ENCODE results near the gene MAGEF1. TPM values are rescaled to one million over a fixed set of nuclear protein-coding genes. Genes with fewer than 3 reads are reported as not detected.

MAGEF1 gene
- total RNA-seq, 1 donor from 2014 or later: 26.2 TPM

DNA sequence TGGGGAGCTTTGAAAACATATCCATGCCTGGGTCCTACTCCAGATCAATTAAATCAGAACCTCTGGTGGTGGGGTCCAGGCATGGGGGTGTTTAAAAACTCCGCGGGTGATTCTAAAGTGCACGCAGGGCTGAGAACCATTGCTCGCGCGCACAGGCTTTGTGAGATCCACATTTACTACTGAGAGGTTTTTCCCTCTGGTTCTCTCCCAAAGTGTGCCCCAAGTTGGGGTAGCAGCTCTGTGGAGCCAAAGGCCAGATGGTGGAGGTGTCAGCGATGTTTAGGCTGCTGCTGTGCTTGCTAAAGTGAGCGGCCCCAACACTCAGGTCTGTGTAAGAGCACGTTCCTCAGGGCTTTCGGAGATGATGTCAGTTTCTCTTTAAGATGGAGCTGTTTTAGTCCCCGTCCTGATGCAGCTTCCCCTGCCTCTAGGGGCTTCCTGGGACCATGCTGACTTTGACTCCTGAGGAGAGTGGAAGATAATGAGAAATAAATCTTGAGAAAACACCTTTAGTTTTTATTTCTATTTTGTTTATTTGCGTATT lies 13.4 kb upstream of the MAGEF1 start:
- Histone ChIP-seq H3K9me3 (ENCODE audit: insufficient read depth, low read depth, low read length) (no peaks in the 10 kb centered on the region), H3K4me1 (ENCODE audit: insufficient read depth, low read length) (no peaks in the 10 kb centered on the region), H3K36me3 (ENCODE audit: insufficient read depth, low read length) (no peaks in the 10 kb centered on the region), H3K27ac (ENCODE audit: low read depth, low read length) (no peak overlapping the region), H4K20me1 (ENCODE audit: insufficient read depth, low read length) (no peaks in the 10 kb centered on the region), H3K9ac (ENCODE audit: low read length) (no peak overlapping the region), H2AFZ (ENCODE audit: low read depth, low read length) (no peak overlapping the region), H3K27me3 (ENCODE audit: insufficient read depth, low read length) (no peaks in the 10 kb centered on the region), H3K79me2 (ENCODE audit: insufficient read depth, low read length) (no peaks in the 10 kb centered on the region), H3K4me3 (ENCODE audit: insufficient read depth, low read depth, low read length) (no peak overlapping the region), H3K4me2 (ENCODE audit: low read length) (no peak overlapping the region)
- peaks cover 5% of the 10 kb centered on the region for H3K4me1 Mint-ChIP-seq (ENCODE audit: low read depth, unreplicated experiment)
- no peaks in the 10 kb centered on the region for H3K9me3 Mint-ChIP-seq (ENCODE audit: unreplicated experiment)
- no peaks in the 10 kb centered on the region for H3K27me3 Mint-ChIP-seq (ENCODE audit: low read depth, unreplicated experiment)
- H3K27ac Mint-ChIP-seq (ENCODE audit: unreplicated experiment): no peak overlapping the region
- no peak for FAIRE-seq
- DNase-seq (ENCODE audit: low read depth): no peak
- H3K36me3 Mint-ChIP-seq (ENCODE audit: low read depth, unreplicated experiment): peaks cover 2% of the 10 kb centered on the region
- TF ChIP-seq EZH2 (IDR thresholded peaks at IDR 0.05; ENCODE audit: insufficient read depth, low read length): no peak
- TF ChIP-seq, protein P1, sequence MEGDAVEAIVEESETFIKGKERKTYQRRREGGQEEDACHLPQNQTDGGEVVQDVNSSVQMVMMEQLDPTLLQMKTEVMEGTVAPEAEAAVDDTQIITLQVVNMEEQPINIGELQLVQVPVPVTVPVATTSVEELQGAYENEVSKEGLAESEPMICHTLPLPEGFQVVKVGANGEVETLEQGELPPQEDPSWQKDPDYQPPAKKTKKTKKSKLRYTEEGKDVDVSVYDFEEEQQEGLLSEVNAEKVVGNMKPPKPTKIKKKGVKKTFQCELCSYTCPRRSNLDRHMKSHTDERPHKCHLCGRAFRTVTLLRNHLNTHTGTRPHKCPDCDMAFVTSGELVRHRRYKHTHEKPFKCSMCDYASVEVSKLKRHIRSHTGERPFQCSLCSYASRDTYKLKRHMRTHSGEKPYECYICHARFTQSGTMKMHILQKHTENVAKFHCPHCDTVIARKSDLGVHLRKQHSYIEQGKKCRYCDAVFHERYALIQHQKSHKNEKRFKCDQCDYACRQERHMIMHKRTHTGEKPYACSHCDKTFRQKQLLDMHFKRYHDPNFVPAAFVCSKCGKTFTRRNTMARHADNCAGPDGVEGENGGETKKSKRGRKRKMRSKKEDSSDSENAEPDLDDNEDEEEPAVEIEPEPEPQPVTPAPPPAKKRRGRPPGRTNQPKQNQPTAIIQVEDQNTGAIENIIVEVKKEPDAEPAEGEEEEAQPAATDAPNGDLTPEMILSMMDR (IDR thresholded peaks at IDR 0.05; ENCODE audit: insufficient read depth, low read depth, low read length): no peak
- no peak overlapping the region for H3K4me3 Mint-ChIP-seq (ENCODE audit: unreplicated experiment)

DNA sequence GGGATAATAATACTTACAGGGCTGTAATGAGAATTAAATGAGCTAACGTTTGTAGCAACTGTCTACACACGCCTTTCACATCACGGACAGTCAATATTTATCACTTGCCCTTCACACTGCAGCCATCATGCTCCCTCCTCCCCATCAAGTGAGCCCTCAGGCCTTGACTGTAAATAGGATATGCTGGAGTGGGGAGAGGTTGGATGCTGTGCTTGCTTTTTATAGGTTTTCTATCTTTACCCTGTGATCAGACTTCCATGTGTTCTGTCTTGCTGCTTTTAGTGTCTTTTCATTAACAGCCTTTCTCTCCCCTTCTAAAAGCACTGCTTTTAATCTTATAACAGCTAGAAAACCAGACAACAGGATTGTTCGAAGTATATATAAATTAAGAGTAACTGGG lies 12.8 kb upstream of the MAGEF1 start:
- no peaks in the 10 kb centered on the region for H3K27me3 Mint-ChIP-seq (ENCODE audit: low read depth, unreplicated experiment)
- H3K27ac ChIP-seq (ENCODE audit: low read depth, low read length): no peak overlapping the region
- DNase-seq (ENCODE audit: low read depth) (no peak), FAIRE-seq (no peak)
- peaks cover 5% of the 10 kb centered on the region for H3K4me1 Mint-ChIP-seq (ENCODE audit: low read depth, unreplicated experiment)
- H3K9me3 ChIP-seq (ENCODE audit: insufficient read depth, low read depth, low read length): no peaks in the 10 kb centered on the region
- TF ChIP-seq, protein P1 (IDR thresholded peaks at IDR 0.05; ENCODE audit: insufficient read depth, low read depth, low read length): no peak
- no peak for TF ChIP-seq EZH2 (IDR thresholded peaks at IDR 0.05; ENCODE audit: insufficient read depth, low read length)
- no peak overlapping the region for H3K4me2 ChIP-seq (ENCODE audit: low read length)
- H3K36me3 Mint-ChIP-seq (ENCODE audit: low read depth, unreplicated experiment): peaks cover 4% of the 10 kb centered on the region
- H3K9me3 Mint-ChIP-seq (ENCODE audit: unreplicated experiment): no peaks in the 10 kb centered on the region
- no peaks in the 10 kb centered on the region for H3K79me2 ChIP-seq (ENCODE audit: insufficient read depth, low read length)
- H2AFZ ChIP-seq (ENCODE audit: low read depth, low read length): no peak overlapping the region
- H3K4me3 Mint-ChIP-seq (ENCODE audit: unreplicated experiment): no peak overlapping the region
- H3K4me1 ChIP-seq (ENCODE audit: insufficient read depth, low read length): no peaks in the 10 kb centered on the region
- no peaks in the 10 kb centered on the region for H4K20me1 ChIP-seq (ENCODE audit: insufficient read depth, low read length)
- H3K4me3 ChIP-seq (ENCODE audit: insufficient read depth, low read depth, low read length): no peak overlapping the region
- H3K9ac ChIP-seq (ENCODE audit: low read length): no peak overlapping the region
- H3K36me3 ChIP-seq (ENCODE audit: insufficient read depth, low read length): no peaks in the 10 kb centered on the region
- no peaks in the 10 kb centered on the region for H3K27me3 ChIP-seq (ENCODE audit: insufficient read depth, low read length)
- H3K27ac Mint-ChIP-seq (ENCODE audit: unreplicated experiment): no peak overlapping the region

DNA sequence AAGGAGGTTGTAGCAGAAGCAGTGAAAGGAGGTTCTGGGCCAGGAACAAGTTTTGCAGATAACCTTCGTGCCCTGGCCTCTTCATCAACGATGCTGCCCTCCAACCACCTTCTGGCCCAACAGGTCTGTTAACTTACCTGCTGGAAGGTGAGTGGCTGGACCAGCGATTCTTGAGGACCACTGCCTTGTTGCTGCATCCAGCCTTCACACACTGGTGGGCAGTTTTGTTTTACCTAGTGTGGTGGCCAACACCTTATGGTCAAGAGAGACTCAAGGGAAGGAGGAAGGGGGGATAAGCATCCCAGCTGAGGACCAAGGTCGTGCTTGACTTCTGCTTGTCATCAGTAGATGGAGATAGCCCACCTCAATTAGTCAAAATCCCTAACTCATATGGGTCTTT lies 7.8 kb upstream of the MAGEF1 start:
- Histone ChIP-seq H3K27me3 (ENCODE audit: insufficient read depth, low read length) (no peaks in the 10 kb centered on the region), H3K4me3 (ENCODE audit: insufficient read depth, low read depth, low read length) (no peak overlapping the region), H2AFZ (ENCODE audit: low read depth, low read length) (no peak overlapping the region), H3K79me2 (ENCODE audit: insufficient read depth, low read length) (no peaks in the 10 kb centered on the region), H3K4me2 (ENCODE audit: low read length) (no peak overlapping the region), H3K27ac (ENCODE audit: low read depth, low read length) (no peak overlapping the region), H3K36me3 (ENCODE audit: insufficient read depth, low read length) (no peaks in the 10 kb centered on the region), H3K9ac (ENCODE audit: low read length) (no peak overlapping the region), H4K20me1 (ENCODE audit: insufficient read depth, low read length) (no peaks in the 10 kb centered on the region), H3K4me1 (ENCODE audit: insufficient read depth, low read length) (peaks cover 20% of the 10 kb centered on the region), H3K9me3 (ENCODE audit: insufficient read depth, low read depth, low read length) (no peaks in the 10 kb centered on the region)
- Mint-ChIP-seq H3K27me3 (ENCODE audit: low read depth, unreplicated experiment) (no peaks in the 10 kb centered on the region), H3K36me3 (ENCODE audit: low read depth, unreplicated experiment) (peaks cover 5% of the 10 kb centered on the region), H3K27ac (ENCODE audit: unreplicated experiment) (no peak overlapping the region), H3K4me1 (ENCODE audit: low read depth, unreplicated experiment) (peaks cover 21% of the 10 kb centered on the region), H3K4me3 (ENCODE audit: unreplicated experiment) (no peak overlapping the region), H3K9me3 (ENCODE audit: unreplicated experiment) (no peaks in the 10 kb centered on the region)
- TF ChIP-seq, protein P1 (IDR thresholded peaks at IDR 0.05; ENCODE audit: insufficient read depth, low read depth, low read length): no peak
- TF ChIP-seq EZH2 (IDR thresholded peaks at IDR 0.05; ENCODE audit: insufficient read depth, low read length): no peak
- FAIRE-seq (no peak), DNase-seq (ENCODE audit: low read depth) (no peak)

Measured in astrocyte (in vitro differentiated cells and primary cell).